Testis (tissue), 3 donors: ENCODE results near the gene CDK5RAP2. TPM values are rescaled to one million over a fixed set of nuclear protein-coding genes. Genes with fewer than 3 reads are reported as not detected.

Source experiments
- DNase-seq: peaks from one replicate; pipeline ENCODE4 v3.0.0-alpha.2; 2019
- H3K27ac ChIP-seq, 2 donors: fragments of 200-600 bp; sonication (generic); one replicate each; pipeline ENCODE4 v1.5.1; 2019
- H3K27me3 ChIP-seq: fragments of 200-600 bp; sonication (generic); one replicate; pipeline ENCODE4 v1.5.1; 2019
- H3K36me3 ChIP-seq: fragments of 200-600 bp; sonication (generic); one replicate; pipeline ENCODE4 v1.5.1; 2017; ENCODE audit warnings: low read depth; ENCODE audit errors: missing control alignments
- H3K4me1 ChIP-seq: fragments of 200-600 bp; sonication (generic); one replicate; pipeline ENCODE4 v1.5.1; 2019
- H3K4me3 ChIP-seq, 2 donors: fragments of 200-600 bp; sonication (generic); one replicate each; pipeline ENCODE4 v1.5.1; 2017 to 2019
- H3K9me3 ChIP-seq: fragments of 200-600 bp; sonication (generic); one replicate; pipeline ENCODE4 v1.5.1; 2017
- POLR2A ChIP-seq: fragments of 450-650 bp; IDR thresholded peaks from one replicate; pipeline ENCODE4 v1.6.1; 2017; ENCODE audit warnings: antibody characterized with exemption, mild to moderate bottlenecking, moderate library complexity
- WGBS, 2 donors: methylation state at CpG; one replicate each; pipeline ENCODE4 v1.1.5; 2018; 5-methylcytosine and 5-hydroxymethylcytosine counted together
- intact Hi-C: fragments of 100-400 bp; cut with DNase I; formaldehyde crosslinking; loops from one replicate; pipeline ENCODE4 v1.15.1; 2023; ENCODE audit warnings: low total_unique reads
- polyA plus RNA-seq: library from polyadenylated mRNA; stranded (reverse); fragments of 350-450 nt; fragmentation: Illumina TruSeq; extraction: RNeasy Lipid Tissue Mini Kit (QIAGEN cat#74804); gene quantifications from one replicate; pipeline ENCODE4 v1.2.3, GENCODE V29; 2014; ENCODE audit warnings: low read depth, low replicate concordance; ENCODE audit not compliant: insufficient read depth
- total RNA-seq, 2 donors: library from RNA; depleted of rRNA; stranded (reverse); fragments of >200 nt; gene quantifications; one replicate each; pipeline ENCODE4 v1.2.3, GENCODE V29; 2016
- TF ChIP-seq, protein P1 (sequence below), 3 experiments: fragments of 450-650 bp in 2 of 3; fragments of 200-600 bp in 1 of 3; sonication (generic) in 1 of 3; IDR thresholded peaks; one replicate each; pipeline ENCODE4 v1.5.1; 2016 to 2019; ENCODE audit warnings: antibody characterized with exemption in 3 of 3, mild to moderate bottlenecking in 2 of 3, moderate library complexity in 1 of 3

CDK5RAP2 gene
- total and polyA plus RNA-seq, 3 donors from 2014 or later = 64.9 to 80.5 (median 76.1) TPM

GRCh38 chr9:120387257-120388002, 192.5 kb downstream of the CDK5RAP2 start:
- H3K27ac ChIP-seq = peak overlapping the region in 1 of 2 donors; percentile 36
- H3K9me3 ChIP-seq = no peaks in the 10 kb centered on the region

DNA sequence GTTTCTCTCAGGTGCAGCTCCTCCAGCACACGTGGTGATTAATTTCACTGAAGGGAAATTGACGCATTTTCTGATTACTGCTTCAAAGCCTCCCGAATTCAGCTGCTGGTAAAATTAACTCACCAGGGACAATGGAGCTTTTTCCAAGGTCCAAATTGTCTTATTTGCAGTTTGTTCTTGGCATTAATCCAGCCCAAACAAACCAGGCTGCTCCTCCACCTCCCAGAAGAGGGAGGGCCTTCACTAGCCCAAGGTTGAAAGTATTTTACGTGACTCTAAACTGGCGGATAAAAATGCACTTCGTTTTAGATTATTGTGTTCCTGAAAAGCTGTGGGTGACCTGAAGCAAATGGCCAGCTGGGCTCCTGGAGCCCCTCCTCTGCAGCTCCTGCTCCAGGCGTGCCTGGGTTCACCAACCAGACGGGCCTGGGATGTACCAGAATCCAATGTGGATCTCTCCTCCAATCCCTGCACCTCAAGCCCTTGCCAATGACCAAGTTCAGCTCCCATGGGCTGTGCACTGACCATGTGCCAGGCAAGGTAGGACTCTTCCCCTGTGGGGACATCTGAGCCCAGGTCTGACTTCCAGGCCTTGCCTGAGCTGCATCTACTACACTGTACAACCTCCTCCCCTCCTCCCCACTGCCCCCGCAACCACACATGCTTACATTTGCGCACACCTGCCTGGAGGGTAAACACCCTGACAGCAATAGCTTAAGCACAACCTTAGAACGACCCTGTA, 193.4 kb downstream of the CDK5RAP2 start:
- Histone ChIP-seq H3K9me3 (no peaks in the 10 kb centered on the region), H3K36me3 (no peaks in the 10 kb centered on the region), H3K4me1 (peaks cover 28% of the 10 kb centered on the region), H3K27me3 (no peaks in the 10 kb centered on the region), H3K27ac (peak overlapping the region in 1 of 2 donors; percentile 36), H3K4me3 (no peak overlapping the region)
- whole genome bisulfite sequencing, 2 donors = 36 to 38% methylated on average over 10 to 11 of the region's 11 CpGs
- intact Hi-C loops = no loop called here
- peak; percentile 41 for DNase-seq
- no peak for TF ChIP-seq POLR2A
- TF ChIP-seq, protein P1, sequence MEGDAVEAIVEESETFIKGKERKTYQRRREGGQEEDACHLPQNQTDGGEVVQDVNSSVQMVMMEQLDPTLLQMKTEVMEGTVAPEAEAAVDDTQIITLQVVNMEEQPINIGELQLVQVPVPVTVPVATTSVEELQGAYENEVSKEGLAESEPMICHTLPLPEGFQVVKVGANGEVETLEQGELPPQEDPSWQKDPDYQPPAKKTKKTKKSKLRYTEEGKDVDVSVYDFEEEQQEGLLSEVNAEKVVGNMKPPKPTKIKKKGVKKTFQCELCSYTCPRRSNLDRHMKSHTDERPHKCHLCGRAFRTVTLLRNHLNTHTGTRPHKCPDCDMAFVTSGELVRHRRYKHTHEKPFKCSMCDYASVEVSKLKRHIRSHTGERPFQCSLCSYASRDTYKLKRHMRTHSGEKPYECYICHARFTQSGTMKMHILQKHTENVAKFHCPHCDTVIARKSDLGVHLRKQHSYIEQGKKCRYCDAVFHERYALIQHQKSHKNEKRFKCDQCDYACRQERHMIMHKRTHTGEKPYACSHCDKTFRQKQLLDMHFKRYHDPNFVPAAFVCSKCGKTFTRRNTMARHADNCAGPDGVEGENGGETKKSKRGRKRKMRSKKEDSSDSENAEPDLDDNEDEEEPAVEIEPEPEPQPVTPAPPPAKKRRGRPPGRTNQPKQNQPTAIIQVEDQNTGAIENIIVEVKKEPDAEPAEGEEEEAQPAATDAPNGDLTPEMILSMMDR (IDR thresholded peaks at IDR 0.05) = no peak

More at GRCh38 chr9:120387257-120388002, 192.5 kb downstream of the CDK5RAP2 start:
- Histone ChIP-seq H3K4me3 (no peak overlapping the region), H3K36me3 (no peaks in the 10 kb centered on the region), H3K4me1 (peaks cover 28% of the 10 kb centered on the region), H3K27me3 (no peaks in the 10 kb centered on the region)
- DNase-seq = no peak
- intact Hi-C loops = no loop called here
- TF ChIP-seq, protein P1 (IDR thresholded peaks at IDR 0.05) = no peak
- TF ChIP-seq POLR2A = no peak
- 79 to 90% methylated on average over 14 of the region's 14 CpGs for WGBS, 2 donors

- no peaks in the 10 kb centered on the region for H3K27me3 ChIP-seq
- no peaks in the 10 kb centered on the region for H3K36me3 ChIP-seq
- intact Hi-C loops = no loop called here
- no peaks in the 10 kb centered on the region for H3K9me3 ChIP-seq
- no peak for DNase-seq
- WGBS, 2 donors = 66 to 74% methylated on average over 16 of the region's 16 CpGs
- peaks cover 28% of the 10 kb centered on the region for H3K4me1 ChIP-seq
- peak overlapping the region in 1 of 2 donors; percentile 36 for H3K27ac ChIP-seq
- no peak overlapping the region for H3K4me3 ChIP-seq
- TF ChIP-seq, protein P1 (IDR thresholded peaks at IDR 0.05) = no peak
- no peak for TF ChIP-seq POLR2A
Measured at GRCh38 chr9:120385606-120386389, 194.2 kb downstream of the CDK5RAP2 start.

DNA sequence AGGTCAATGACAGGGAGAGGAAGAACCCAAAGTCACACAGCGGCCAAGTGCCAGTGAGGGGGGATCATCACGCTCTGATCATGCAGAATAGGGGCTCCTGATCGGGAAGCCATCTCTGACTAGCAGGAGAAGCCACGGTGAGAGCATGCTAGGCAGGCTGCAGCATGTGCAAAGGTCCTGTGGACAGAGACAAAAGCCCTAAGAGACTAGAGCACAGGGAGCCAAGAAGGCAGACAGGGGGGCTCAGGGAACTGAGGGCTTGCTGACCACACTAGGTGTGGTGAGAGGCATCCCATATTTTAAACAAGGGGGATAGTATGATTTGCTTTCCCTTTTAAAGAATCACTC, 195.1 kb downstream of the CDK5RAP2 start:
- Histone ChIP-seq H3K36me3 (no peaks in the 10 kb centered on the region), H3K27ac (no peak overlapping the region), H3K27me3 (no peaks in the 10 kb centered on the region), H3K9me3 (no peaks in the 10 kb centered on the region), H3K4me3 (no peak overlapping the region), H3K4me1 (peaks cover 28% of the 10 kb centered on the region)
- TF ChIP-seq, protein P1 (IDR thresholded peaks at IDR 0.05) = no peak
- TF ChIP-seq POLR2A = no peak
- WGBS, 2 donors = 92 to 100% methylated on average over 1 to 4 of the region's 4 CpGs
- intact Hi-C loops = no loop called here
- DNase-seq = no peak
